NK-92 treated with Interleukin-12 subunit alpha and Interleukin-12 subunit beta, amount 100 ng/mL, for 24 hours (cell line): Measurements from ENCODE around the gene CDH4.
"Not testable (repeated sequence)": the region's sequence is repeated elsewhere in the genome, so short reads cannot be mapped to it uniquely, and the experiment has no call there.

Experiments used
- DNase-seq: peaks from one replicate; lab custom pipeline; 2025; lab: John Stamatoyannopoulos, UW

The CDH4 gene

GRCh38 chr20:61979701-61980635, 727.9 kb downstream of the CDH4 start:
- DNase-seq: no peak

DNA sequence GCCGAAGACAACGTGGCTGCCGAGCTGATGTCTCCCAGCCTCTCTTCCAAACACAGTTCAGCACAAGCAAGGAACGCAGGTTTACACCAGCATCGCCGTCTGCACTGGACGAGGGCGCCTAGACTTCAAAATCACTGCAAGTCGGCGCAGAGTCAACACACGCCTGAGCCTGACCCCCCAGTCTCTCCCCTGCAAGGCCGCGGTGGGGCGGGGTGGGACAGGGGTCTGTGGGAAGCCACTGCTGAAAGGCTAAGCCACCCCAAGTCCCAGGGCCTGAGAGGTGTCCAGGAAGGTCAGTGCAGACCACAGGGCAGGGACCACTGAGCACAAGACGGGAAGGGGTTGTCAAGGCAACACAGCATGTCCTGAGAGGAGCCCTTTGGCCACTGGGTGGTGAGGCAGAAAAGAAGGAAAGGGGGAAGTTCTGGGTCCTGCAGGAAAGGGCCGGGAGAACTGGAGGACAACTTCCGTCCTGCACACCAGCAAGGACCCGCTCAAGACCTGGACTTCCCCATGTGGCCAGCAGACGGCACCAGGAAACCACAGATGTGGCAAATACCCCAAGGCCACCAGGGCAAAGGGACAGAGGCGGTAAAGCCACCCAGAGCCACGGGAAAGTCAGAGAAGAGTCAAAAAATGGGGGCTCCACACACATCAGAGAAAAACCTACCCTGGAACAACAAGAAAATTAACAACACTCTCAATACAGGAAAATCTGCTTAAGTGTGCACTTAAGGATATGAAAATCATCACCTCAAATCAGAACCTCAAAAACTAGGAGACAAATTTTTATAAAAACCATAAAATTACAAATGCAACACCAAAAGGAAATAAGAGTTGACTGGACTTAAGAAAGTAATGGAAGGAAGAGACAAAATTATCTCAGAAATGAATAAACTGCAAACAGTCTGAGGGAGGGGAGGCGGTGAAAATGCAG, 728.9 kb downstream of the CDH4 start:
- no peak for DNase-seq

DNA sequence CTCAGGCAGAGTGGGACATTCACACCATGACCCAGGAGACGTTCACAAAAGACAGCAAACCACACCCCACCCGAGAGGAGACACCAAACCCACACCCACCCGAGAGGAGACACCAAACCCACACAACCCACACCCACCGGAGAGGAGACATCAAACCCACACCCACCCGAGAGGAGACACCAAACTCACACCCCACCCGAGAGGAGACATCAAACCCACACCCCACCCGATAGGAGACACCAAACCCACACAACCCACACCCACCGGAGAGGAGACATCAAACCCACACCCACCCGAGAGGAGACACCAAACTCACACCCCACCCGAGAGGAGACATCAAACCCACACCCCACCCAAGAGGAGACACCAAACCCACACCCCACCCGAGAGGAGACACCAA, 729.6 kb downstream of the CDH4 start:
- DNase-seq: not testable (repeated sequence)

DNA sequence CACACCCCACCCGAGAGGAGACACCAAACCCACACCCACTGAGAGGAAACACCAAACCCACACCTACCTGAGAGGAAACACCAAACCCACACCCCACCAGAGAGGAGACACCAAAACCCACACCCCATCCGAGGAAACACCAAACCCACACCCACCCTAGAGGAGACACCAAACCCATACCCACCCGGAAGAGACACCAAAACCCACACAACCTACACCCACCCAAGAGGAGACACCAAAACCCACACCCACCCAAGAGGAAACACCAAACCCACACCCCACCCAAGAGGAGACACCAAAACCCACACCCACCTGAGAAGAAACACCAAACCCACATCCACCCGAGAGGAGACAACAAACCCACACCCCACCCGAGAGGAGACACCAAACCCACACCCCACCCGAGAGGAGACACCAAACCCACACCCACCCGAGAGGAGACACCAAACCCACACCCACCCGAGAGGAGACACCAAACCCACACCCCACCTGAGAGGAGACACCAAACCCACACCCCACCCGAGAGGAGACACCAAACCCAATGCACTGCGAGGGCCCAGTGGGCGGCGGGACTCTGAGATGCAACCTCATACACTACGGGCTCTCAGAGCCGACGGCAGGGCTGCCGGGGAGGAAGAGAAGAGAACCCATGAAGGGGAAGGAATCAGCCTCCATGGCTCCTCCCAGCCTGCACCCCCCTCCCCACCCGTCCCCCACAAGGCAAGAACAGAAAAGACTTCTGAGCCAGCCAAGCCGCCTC, 730.3 kb downstream of the CDH4 start:
- no peak for DNase-seq

GRCh38 chr20:61982951-61983315, 730.9 kb downstream of the CDH4 start:
- DNase-seq: no peak

- no peak for DNase-seq
Measured at GRCh38 chr20:61983965-61984364, 731.9 kb downstream of the CDH4 start.

DNA sequence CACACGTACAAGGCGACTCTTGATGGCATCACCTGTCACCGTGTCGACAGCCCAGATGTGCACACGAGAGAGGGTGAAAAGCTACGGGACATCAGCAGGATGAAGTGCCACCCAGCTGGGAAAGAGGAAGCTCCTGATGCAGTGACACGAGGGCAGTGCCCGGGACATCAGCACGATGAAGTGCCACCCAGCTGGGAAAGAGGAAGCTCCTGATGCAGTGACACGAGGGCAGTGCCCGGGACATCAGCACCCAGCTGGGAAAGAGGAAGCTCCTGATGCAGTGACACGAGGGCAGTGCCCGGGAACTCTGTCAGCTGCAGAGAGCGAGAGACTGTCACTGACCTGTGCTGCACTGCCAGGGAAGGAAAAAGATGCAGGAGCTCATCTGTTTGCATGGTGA, 732.4 kb downstream of the CDH4 start:
- not testable (repeated sequence) for DNase-seq

DNA sequence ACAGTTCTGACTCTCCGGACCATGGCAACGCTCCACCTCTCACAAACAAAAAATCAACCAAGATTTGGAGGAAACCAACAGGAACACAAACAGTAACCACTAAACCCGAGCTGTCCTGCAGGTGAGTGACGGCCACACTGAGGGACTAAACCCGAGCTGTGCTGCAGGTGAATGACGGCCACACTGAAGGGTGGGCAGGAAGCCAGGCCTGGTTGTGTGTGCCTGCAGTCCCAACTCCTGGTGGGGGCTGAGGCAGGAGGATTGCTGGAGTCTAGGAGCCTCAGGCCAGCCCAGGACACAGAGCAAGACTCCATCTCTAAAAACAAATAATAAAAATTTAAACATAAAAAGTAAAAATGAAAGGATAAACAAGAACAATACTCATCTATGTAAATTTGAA, 733.0 kb downstream of the CDH4 start:
- DNase-seq: no peak

DNA sequence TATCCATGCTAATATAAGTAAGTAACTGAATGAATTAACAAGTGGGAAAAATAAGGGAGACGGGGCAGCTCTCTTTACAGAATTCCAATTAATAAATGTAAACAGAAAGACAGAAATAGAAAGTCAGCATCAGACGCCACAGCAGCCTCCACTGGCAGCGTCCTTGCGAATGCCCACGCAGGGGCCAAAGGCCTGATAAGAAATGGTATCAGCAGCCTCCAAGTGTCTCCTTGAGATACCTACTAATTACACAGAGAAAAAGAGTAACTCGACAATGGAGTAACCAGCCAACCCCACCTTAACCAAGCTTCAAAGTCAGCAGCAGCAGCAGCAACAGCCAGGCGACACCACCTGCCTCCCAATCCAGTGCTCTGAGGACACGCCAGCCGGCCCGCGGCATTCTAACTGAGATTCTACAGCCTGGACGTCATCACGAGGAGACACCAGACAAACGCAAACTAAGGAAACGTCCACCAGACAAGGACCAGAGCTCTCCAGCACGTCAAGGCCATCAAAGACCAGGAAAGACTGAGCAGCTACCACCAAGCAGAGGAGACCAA, 734.8 kb downstream of the CDH4 start:
- no peak for DNase-seq

GRCh38 chr20:61988665-61989064, 736.6 kb downstream of the CDH4 start:
- DNase-seq: no peak

DNA sequence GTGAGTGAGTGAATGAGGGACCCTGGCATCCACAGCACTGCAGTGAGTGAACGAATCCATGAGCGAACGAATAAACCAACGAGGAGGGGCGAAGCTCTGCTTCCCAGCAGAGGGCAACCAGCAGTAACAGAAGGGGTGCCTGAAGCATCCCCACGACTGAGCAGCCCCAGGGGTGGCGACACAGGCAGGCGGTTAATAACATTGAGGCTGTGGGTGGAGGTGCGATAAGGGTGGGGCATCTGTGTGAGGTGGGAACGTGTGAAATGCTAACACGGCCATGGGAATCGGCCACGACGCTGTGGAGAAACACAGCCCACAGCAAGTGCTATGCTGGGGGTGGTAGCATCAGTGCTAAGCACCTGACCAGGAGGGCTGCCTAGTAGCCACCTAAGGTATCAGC, 737.7 kb downstream of the CDH4 start:
- DNase-seq: no peak
